Mucosa of gallbladder (tissue), 1 donor: ENCODE results near the gene TBATA. TPM values are rescaled to one million over a fixed set of nuclear protein-coding genes. Genes with fewer than 3 reads are reported as not detected.

Source experiments
- DNase-seq: peaks from one replicate; pipeline ENCODE4 v3.0.0-alpha.2; 2020; ENCODE audit warnings: low spot score
- total RNA-seq: library from RNA; stranded (reverse); gene quantifications from one replicate; pipeline ENCODE4 v1.2.1, GENCODE V29; 2021
- donor health status: DM: no; HTN: no; CAD: no.

Gene TBATA
- total RNA-seq, 1 donor from 2014 or later, result not detected

- DNase-seq, result no peak
These were observed 41.3 kb downstream of the TBATA start for GRCh38 chr10:70743879-70744278.

- DNase-seq, result no peak
These were observed 41.8 kb downstream of the TBATA start for GRCh38 chr10:70743430-70743788.

DNA sequence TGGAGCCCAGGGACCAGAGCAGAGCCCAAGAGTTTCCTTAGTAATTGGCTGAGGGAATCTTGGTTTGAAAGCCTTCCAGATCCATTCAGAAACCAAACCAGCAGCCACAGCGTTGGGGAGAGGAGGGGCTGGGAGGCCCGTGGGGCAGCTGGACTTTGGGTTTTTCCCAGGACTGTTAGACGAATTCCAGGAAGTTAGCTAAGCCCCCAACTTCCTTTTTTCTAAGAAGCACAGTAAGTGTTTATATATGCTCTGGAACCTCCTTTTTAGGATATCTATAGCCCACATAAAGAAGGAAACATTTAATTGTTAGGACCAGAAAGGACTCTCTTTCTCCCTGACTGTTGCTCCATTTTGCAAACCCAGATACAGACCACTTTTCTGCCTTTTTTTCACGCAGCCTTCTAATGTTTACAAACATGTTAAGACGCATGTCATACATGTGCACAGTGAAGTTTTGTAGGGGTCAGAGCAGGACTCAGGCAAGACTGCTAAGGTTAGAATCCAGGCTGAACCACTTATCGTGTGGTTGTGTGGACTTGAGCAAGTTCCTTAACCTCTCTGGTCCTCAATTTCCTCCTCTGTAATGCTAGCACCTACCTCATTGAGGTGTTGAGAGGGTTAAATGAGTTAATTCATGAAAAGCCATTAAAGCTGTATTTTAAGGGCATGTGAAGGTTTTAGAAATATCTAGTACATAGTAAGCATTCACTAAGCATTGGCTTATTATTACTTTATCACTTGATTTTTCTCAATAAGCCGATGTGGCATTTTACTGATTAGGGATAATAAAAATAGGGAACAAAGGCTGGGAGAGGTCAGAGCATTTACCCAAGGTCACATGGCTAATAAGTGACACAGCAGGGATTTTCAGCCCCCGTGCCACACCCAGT is 42.4 kb downstream of the TBATA start:
- DNase-seq, result peak; percentile 35

- DNase-seq, result no peak
These were observed 44.5 kb downstream of the TBATA start for GRCh38 chr10:70740406-70741288.

DNA sequence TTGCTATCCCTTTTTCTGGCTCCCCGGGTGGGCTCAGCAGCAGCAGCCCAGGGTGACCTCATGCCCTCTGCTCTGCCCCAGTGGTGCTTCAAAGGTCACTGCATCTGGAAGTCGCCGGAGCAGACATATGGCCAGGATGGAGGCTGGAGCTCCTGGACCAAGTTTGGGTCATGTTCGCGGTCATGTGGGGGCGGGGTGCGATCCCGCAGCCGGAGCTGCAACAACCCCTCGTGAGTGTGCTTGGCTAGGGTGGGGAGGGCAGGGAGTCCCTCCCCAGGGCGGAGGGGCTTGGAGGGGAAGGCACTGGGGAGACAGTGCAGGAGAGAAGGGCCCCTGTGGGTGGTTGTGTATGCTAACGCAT is 46.4 kb downstream of the TBATA start:
- DNase-seq, result no peak

DNA sequence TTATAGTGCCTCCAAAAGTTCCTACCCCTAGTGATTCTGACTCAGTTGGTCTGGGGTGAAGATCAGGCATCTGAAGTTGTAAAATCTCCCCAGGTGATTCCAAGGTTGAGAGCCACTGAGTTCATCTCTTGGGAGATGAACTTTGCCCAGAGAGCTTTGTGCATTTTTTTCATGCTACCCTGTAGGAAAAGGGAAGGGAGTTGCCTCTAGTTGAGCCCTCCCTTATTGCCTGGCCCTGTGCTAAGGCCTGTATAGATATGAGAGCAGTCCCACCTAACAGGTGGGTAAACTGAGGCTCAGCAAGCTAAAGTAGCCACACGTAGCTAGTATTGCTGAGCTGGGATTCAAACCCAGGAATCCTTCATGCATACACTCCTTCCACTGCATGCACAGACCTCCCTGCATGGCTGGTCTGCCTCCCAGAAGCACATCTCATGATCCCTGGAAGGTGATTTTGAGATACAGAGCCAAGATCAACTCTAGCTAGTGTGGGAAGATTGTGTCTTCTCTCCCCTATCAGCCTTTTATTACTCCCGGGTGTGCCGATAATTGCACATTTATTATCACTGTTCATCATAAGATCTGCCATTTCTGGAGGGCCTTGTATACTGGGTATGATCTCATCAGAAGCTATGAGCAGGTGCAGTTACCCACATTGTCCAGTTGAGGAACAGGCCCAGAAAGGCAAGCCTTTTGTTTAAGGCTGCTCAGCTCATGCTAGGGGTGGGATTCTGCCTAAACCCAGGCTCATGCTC is 47.0 kb downstream of the TBATA start:
- DNase-seq, result no peak

DNA sequence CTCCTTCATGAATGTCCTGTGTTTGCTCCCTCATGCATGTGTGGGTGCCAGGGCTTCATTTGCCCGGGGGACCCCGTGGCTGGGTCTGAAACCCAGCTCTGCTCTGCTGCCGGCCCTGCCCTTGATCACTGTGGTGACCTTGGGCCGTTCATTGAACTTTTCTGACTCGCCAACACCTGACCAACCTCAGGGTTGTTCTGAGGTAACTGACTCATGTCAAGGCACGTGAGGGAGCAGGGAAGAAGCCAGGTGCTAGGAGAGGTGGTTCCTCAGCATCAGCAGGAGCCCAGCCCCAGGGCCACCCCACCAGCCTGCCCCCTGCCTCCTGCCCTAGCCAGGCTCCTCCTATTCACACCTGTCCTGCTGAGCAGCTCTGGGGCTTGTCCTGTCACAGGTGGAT is 47.9 kb downstream of the TBATA start:
- DNase-seq, result no peak

- DNase-seq, result no peak
These were observed 48.7 kb downstream of the TBATA start for GRCh38 chr10:70736525-70736924.

DNA sequence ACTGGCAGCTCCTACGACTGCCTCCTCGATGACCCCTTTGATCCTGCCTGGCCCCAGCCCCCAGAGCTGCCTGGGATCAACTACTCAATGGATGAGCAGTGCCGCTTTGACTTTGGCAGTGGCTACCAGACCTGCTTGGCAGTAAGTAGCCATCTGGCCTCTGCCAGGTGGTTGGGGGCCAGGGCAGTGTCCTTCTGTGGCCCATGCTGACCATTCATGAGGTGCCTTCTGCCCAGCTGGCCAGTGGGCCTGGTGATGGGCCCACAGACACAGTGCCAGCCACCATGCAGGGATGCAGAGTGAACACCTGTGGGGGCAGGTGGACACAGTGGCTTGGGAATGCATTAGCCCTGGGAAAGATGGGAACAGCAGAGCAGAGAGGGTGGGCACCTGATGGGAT is 50.0 kb downstream of the TBATA start:
- DNase-seq, result no peak

- no peak for DNase-seq
These were observed 52.1 kb downstream of the TBATA start for GRCh38 chr10:70733051-70733450.

DNA sequence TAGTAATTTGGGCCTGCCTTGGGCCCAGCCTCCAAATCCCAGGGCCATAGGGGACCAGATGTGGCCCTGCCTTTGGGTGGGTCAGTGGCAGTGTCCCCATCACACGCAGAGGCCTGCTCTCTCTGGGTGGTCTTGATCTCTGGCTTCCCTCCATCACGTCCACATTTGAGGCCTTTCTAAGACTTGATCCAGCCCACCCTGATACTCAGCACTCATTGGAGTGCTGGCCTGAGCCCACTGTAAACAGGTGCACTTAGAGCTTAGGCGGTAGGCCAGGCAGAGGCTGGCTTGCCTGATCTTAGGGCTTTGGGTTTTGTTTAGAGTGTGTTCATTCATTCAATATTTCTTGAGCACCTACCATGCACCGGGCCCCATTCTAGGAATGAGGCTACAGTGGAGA is 52.6 kb downstream of the TBATA start:
- no peak for DNase-seq

GRCh38 chr10:70730955-70731354 is 54.2 kb downstream of the TBATA start:
- DNase-seq, result no peak

- peak; percentile 25 for DNase-seq
These were observed 55.3 kb downstream of the TBATA start for GRCh38 chr10:70729763-70730357.

DNA sequence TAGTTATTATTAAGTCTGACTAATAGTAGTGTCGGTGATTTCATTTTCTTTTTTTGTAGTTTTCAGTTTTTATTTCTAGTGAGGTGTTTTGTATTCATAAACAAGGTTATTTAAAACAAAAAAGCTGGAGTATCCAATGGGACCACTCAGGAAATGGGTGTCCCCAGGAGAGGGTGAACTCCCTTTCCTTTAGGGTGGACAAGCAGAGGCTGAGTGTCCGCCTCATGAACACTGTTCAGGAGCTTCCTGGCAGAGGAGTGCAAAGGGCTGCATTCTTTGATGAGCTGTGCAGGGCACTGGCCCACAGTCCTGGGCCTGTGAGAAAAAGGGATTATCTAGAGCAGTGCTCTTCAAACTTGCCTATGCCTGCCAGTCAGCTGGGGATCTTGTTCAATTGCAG is 56.8 kb downstream of the TBATA start:
- DNase-seq, result no peak

DNA sequence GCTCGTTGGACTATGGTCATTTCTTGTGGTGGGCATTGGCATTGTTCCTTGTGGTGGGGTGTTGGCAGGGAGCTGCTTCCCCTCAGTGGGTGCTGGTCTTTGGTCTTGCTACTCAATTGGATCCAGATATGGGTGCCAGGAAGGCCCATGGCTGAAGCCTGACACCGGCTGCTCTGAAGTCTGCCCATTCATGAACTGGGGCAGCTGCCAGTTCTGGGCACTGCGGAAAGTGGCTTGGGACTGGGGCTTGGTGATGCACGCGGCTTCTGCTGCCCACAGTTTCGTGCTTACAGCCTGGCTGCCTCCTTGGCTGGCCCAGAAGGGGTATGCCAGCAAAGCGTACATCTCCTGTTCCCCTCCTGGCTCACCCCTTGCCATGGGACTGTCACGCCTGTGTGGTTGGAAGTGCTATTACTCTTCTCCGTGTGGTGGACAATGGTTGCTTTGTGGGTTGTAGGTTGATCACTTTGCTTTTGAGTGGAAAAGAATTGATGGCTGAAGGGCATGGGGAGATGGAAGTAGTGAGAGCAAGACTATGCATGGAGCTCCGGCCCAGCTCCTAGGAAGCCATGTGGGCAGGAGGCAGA is 58.2 kb downstream of the TBATA start:
- no peak for DNase-seq

- no peak for DNase-seq
These were observed 61.4 kb downstream of the TBATA start for GRCh38 chr10:70723771-70724170.

DNA sequence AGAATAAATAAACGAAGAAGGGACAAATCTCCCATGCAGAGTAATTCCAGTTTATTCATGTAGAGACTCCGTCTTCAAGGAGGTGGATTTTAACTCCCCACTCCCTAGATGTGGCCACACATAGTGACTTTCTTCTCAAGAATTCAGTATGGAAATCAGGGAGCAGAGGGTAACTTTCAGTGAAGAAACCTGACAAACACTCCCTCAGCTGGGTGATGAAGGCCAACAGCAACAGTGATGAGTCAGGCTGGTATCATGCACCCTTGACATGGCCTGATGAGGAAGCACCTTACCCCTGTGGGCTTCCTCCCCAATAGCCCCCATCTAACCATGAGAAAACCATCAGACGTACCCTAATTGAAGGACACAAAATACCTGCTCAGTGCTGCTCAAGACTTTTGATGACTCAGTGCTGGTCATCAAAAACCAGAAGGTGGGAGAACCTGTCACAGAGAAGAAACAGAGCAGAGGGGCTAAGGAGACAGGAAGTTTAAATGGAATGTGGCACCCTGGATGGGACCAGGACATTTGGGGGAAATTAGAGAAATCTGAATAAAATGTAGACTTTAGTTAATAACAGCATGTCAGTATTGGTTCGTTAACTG is 62.3 kb downstream of the TBATA start:
- no peak for DNase-seq
